GM20431 (cell line): ENCODE results near the gene FAM24B.

Experiments
- in situ Hi-C: fragments of 300-500 bp; cut with MseI, MboI; formaldehyde crosslinking; loops from one replicate; pipeline ENCODE4 v1.15.0; 2020; ENCODE audit warnings: low sequenced_read_pairs; ENCODE audit not compliant: unreplicated experiment

FAM24B gene

GRCh38 chr10:122830273-122830964 lies 49.0 kb downstream of the FAM24B start:
- in situ Hi-C loops = no loop called here

GRCh38 chr10:122829454-122829853 lies 49.9 kb downstream of the FAM24B start:
- in situ Hi-C loops = no loop called here

- in situ Hi-C loops = no loop called here
Observed at GRCh38 chr10:122828716-122829255, 50.6 kb downstream of the FAM24B start.

- in situ Hi-C loops = no loop called here
Observed at GRCh38 chr10:122827302-122827701, 52.1 kb downstream of the FAM24B start.

GRCh38 chr10:122822973-122823690 lies 56.2 kb downstream of the FAM24B start:
- in situ Hi-C loops = no loop called here

- in situ Hi-C loops = no loop called here
Observed at GRCh38 chr10:122821808-122822207, 57.6 kb downstream of the FAM24B start.

GRCh38 chr10:122815458-122815857 lies 63.9 kb downstream of the FAM24B start:
- in situ Hi-C loops = no loop called here

- in situ Hi-C loops = no loop called here
Observed at GRCh38 chr10:122814493-122814892, 64.9 kb downstream of the FAM24B start.

- in situ Hi-C loops = no loop called here
Observed at GRCh38 chr10:122812751-122813150, 66.6 kb downstream of the FAM24B start.

GRCh38 chr10:122802282-122802681 lies 77.1 kb downstream of the FAM24B start:
- in situ Hi-C loops = no loop called here
